Activated CD8-positive, alpha-beta T cell treated with anti-CD3 and anti-CD28 coated beads for 36 hours (primary cell): Measurements from ENCODE around the gene MRPS6. TPM values are rescaled to one million over a fixed set of nuclear protein-coding genes. Genes with fewer than 3 reads are reported as not detected.
A peak's percentile ranks its signal among the peaks of the same experiment; 100 is the strongest.

Experiments
- ATAC-seq: fragments of 200-7000 bp; cut with Tn5 transposase; one replicate; pipeline ENCODE4 v1.10.0; 2021; ENCODE audit warnings: mild to moderate bottlenecking, moderate library complexity
- CTCF ChIA-PET: fragments of 350-600 bp; sonication (Branson Sonifier 250); formaldehyde crosslinking; loops from one replicate; lab custom pipeline; 2021; ENCODE audit warnings: antibody characterized with exemption; lab: Charles Lee
- POLR2A ChIA-PET: fragments of 350-600 bp; sonication (Branson Sonifier 250); formaldehyde crosslinking; loops from one replicate; lab custom pipeline; 2021; ENCODE audit warnings: antibody characterized with exemption; lab: Charles Lee
- DNase-seq: peaks from one replicate; pipeline ENCODE4 v3.0.0-alpha.2; 2020
- H3K27ac Mint-ChIP-seq: one replicate; pipeline ENCODE4 v1.8.0; 2021; ENCODE audit warnings: mild to moderate bottlenecking, mixed read lengths
- H3K27me3 Mint-ChIP-seq: one replicate; pipeline ENCODE4 v1.8.0; 2021; ENCODE audit warnings: mixed read lengths
- H3K36me3 Mint-ChIP-seq: one replicate; pipeline ENCODE4 v1.8.0; 2021; ENCODE audit warnings: low read depth, mixed read lengths
- H3K4me1 Mint-ChIP-seq: one replicate; pipeline ENCODE4 v1.8.0; 2021; ENCODE audit warnings: low read depth, mixed read lengths
- H3K4me3 Mint-ChIP-seq: one replicate; pipeline ENCODE4 v1.8.0; 2021; ENCODE audit warnings: mild to moderate bottlenecking, moderate library complexity, mixed read lengths
- H3K9me3 Mint-ChIP-seq: one replicate; pipeline ENCODE4 v1.8.0; 2021; ENCODE audit warnings: mixed read lengths
- CTCF ChIP-seq: fragments of 200-600 bp; IDR thresholded peaks from one replicate; pipeline ENCODE4 v1.8.0; 2022; ENCODE audit warnings: antibody characterized with exemption, mild to moderate bottlenecking
- intact Hi-C: fragments of 100-400 bp; cut with micrococcal nuclease; formaldehyde crosslinking; loops from one replicate; pipeline ENCODE4 v1.10.0; 2022
- total RNA-seq, 2 experiments: library from RNA; stranded (reverse); gene quantifications; one replicate each; pipeline ENCODE4 v1.2.3, GENCODE V29; 2021

The MRPS6 gene
- total RNA-seq, 2 experiments from 2014 or later = 93.9 to 95.2 TPM

GRCh38 chr21:34120867-34121266 lies 47.5 kb downstream of the MRPS6 start:
- H3K9me3 Mint-ChIP-seq = peaks cover 3% of the 10 kb centered on the region
- H3K36me3 Mint-ChIP-seq = peaks cover 40% of the 10 kb centered on the region
- no peak overlapping the region for H3K4me3 Mint-ChIP-seq
- CTCF ChIA-PET = interaction anchor here (1.1 to 1.9 kb wide), 5 partner anchors 8 to 198 kb away, joined by 3 to 18 read pairs (median 5); no protein-coding TSS in a partner anchor
- TF ChIP-seq CTCF = no peak
- POLR2A ChIA-PET = interaction anchor here (2.1 kb wide), 1 partner anchor 9 kb away, joined by 10 read pairs; no protein-coding TSS in a partner anchor
- intact Hi-C loops = no loop called here
- no peaks in the 10 kb centered on the region for H3K27me3 Mint-ChIP-seq
- no peak overlapping the region for H3K27ac Mint-ChIP-seq
- no peak for ATAC-seq
- no peak for DNase-seq
- H3K4me1 Mint-ChIP-seq = peaks cover 43% of the 10 kb centered on the region

GRCh38 chr21:34122047-34122446 lies 48.7 kb downstream of the MRPS6 start:
- no peak for ATAC-seq
- no peak overlapping the region for H3K4me3 Mint-ChIP-seq
- no peaks in the 10 kb centered on the region for H3K27me3 Mint-ChIP-seq
- no peak for DNase-seq
- intact Hi-C loops = no loop called here
- H3K4me1 Mint-ChIP-seq = peaks cover 49% of the 10 kb centered on the region
- ChIA-PET POLR2A (no interaction called here), CTCF (no interaction called here)
- H3K9me3 Mint-ChIP-seq = peaks cover 3% of the 10 kb centered on the region
- no peak for TF ChIP-seq CTCF
- no peak overlapping the region for H3K27ac Mint-ChIP-seq
- H3K36me3 Mint-ChIP-seq = peaks cover 42% of the 10 kb centered on the region

- Mint-ChIP-seq H3K27me3 (no peaks in the 10 kb centered on the region), H3K4me3 (no peak overlapping the region), H3K9me3 (peaks cover 3% of the 10 kb centered on the region), H3K36me3 (peaks cover 49% of the 10 kb centered on the region), H3K4me1 (peaks cover 57% of the 10 kb centered on the region), H3K27ac (no peak overlapping the region)
- ATAC-seq (no peak), DNase-seq (no peak)
- ChIA-PET POLR2A (interaction anchor here (0.9 kb wide), 1 partner anchor 16 kb away, joined by 4 read pairs; no protein-coding TSS in a partner anchor), CTCF (interaction anchor here (1.0 to 2.7 kb wide), 3 partner anchors 10 to 199 kb away, joined by 3 to 7 read pairs (median 7); no protein-coding TSS in a partner anchor)
- intact Hi-C loops = no loop called here
- no peak for TF ChIP-seq CTCF
These were observed 50.2 kb downstream of the MRPS6 start for GRCh38 chr21:34123609-34124008.

GRCh38 chr21:34126269-34126668 lies 52.9 kb downstream of the MRPS6 start:
- H3K27me3 Mint-ChIP-seq = no peaks in the 10 kb centered on the region
- H3K4me3 Mint-ChIP-seq = no peak overlapping the region
- intact Hi-C loops = loop anchor here (5.0 kb wide), 1 partner anchor 49 kb away; no protein-coding TSS in a partner anchor
- peak overlapping the region; percentile 30 for H3K27ac Mint-ChIP-seq
- peaks cover 61% of the 10 kb centered on the region for H3K36me3 Mint-ChIP-seq
- peaks cover 70% of the 10 kb centered on the region for H3K4me1 Mint-ChIP-seq
- no peak for ATAC-seq
- POLR2A ChIA-PET = no interaction called here
- DNase-seq = peak; percentile 33
- peaks cover 3% of the 10 kb centered on the region for H3K9me3 Mint-ChIP-seq
- CTCF ChIA-PET = interaction anchor here (1.8 kb wide), 1 partner anchor 34 kb away, joined by 4 read pairs; no protein-coding TSS in a partner anchor
- TF ChIP-seq CTCF = no peak

- Mint-ChIP-seq H3K27ac (no peak overlapping the region), H3K4me1 (peaks cover 70% of the 10 kb centered on the region), H3K9me3 (peaks cover 3% of the 10 kb centered on the region), H3K4me3 (no peak overlapping the region), H3K27me3 (no peaks in the 10 kb centered on the region), H3K36me3 (peaks cover 65% of the 10 kb centered on the region)
- no peak for TF ChIP-seq CTCF
- intact Hi-C loops = loop anchor here (5.0 kb wide), 1 partner anchor 49 kb away; no protein-coding TSS in a partner anchor
- ATAC-seq (no peak), DNase-seq (no peak)
- POLR2A ChIA-PET = no interaction called here
- CTCF ChIA-PET = no interaction called here
These were observed 53.3 kb downstream of the MRPS6 start for GRCh38 chr21:34126691-34127090.
